Esophagus muscularis mucosa (tissue), 4 donors: Measurements from ENCODE around the gene FXYD2. TPM values are rescaled to one million over a fixed set of nuclear protein-coding genes. Genes with fewer than 3 reads are reported as not detected.

Experiments used
- DNase-seq: peaks from one replicate; pipeline ENCODE4 v3.0.0-alpha.2; 2017; ENCODE audit errors: extremely low spot score
- H3K27ac ChIP-seq, 4 donors: fragments of 200-600 bp; sonication (generic); replicated peaks in 1 of 4; 1 replicate in 3 of 4; 2 replicates in 1 of 4; pipeline ENCODE4 v1.5.1; 2016 to 2019; ENCODE audit warnings: mild to moderate bottlenecking in 1 of 4
- H3K27me3 ChIP-seq, 4 donors: fragments of 200-600 bp; sonication (generic); one replicate each; pipeline versions ENCODE4 v1.5.1 to v1.6.0; 2016 to 2019
- H3K36me3 ChIP-seq, 4 donors: fragments of 200-600 bp; sonication (generic); one replicate each; pipeline ENCODE4 v1.5.1; 2016 to 2019
- H3K4me1 ChIP-seq, 4 donors: fragments of 200-600 bp; sonication (generic); one replicate each; pipeline ENCODE4 v1.5.1; 2016 to 2019
- H3K4me3 ChIP-seq, 4 donors: fragments of 200-600 bp; sonication (generic); 1 replicate in 2 of 4; 2 replicates in 2 of 4; pipeline ENCODE4 v1.5.1; 2016 to 2019; ENCODE audit warnings: mild to moderate bottlenecking in 4 of 4, moderate library complexity in 1 of 4
- H3K9me3 ChIP-seq, 4 donors: fragments of 200-600 bp; sonication (generic); 1 replicate in 3 of 4; 2 replicates in 1 of 4; pipeline ENCODE4 v1.5.1; 2016 to 2019
- CTCF ChIP-seq, 3 experiments: fragments of 200-600 bp in 2 of 3; fragments of 450-650 bp in 1 of 3; sonication (generic) in 2 of 3; IDR thresholded peaks; one replicate each; pipeline ENCODE4 v1.5.1; 2017 to 2019; ENCODE audit warnings: antibody characterized with exemption in 3 of 3, mild to moderate bottlenecking in 2 of 3, moderate library complexity in 1 of 3
- EP300 ChIP-seq: sonication (generic); formaldehyde crosslinking; IDR thresholded peaks from one replicate; pipeline ENCODE4 v1.6.1; 2017; ENCODE audit warnings: antibody characterized with exemption
- POLR2A ChIP-seq: fragments of 450-650 bp; IDR thresholded peaks from one replicate; pipeline ENCODE4 v1.6.1; 2017; ENCODE audit warnings: antibody characterized with exemption, moderate library complexity, mild to moderate bottlenecking, low read depth
- POLR2AphosphoS5 ChIP-seq, 2 donors: sonication (generic); formaldehyde crosslinking; IDR thresholded peaks; one replicate each; pipeline ENCODE4 v1.6.1; 2017; ENCODE audit warnings: antibody characterized with exemption in 2 of 2
- WGBS: methylation state at CpG from one replicate; pipeline ENCODE4 v1.1.5; 2018; 5-methylcytosine and 5-hydroxymethylcytosine counted together
- intact Hi-C: fragments of 100-400 bp; cut with DNase I; formaldehyde crosslinking; loops from one replicate; pipeline ENCODE4 v1.15.1; 2023
- total RNA-seq, 4 donors: library from RNA; depleted of rRNA; stranded (reverse); fragments of >200 nt; gene quantifications; one replicate each; pipeline versions ENCODE4 v1.1.0 to v1.2.1, GENCODE V29; 2016

Gene FXYD2
- total RNA-seq, 4 donors from 2014 or later: 0.52 to 5.8 (median 3.7) TPM

GRCh38 chr11:117833401-117833891, 8.9 kb upstream of the FXYD2 start:
- DNase-seq: no peak
- peaks cover 8 to 39% (median 29%) of the 10 kb centered on the region in 4 donors for H3K4me1 ChIP-seq
- no peak overlapping the region for H3K4me3 ChIP-seq
- H3K27me3 ChIP-seq: peaks cover 0 to 42% (median 0%) of the 10 kb centered on the region in 4 donors
- intact Hi-C loops: no loop called here
- H3K27ac ChIP-seq: no peak overlapping the region
- no peaks in the 10 kb centered on the region for H3K9me3 ChIP-seq
- WGBS: 65% methylated on average over 6 of the region's 7 CpGs
- no peak for TF ChIP-seq POLR2AphosphoS5 (IDR thresholded peaks at IDR 0.05)
- no peak for TF ChIP-seq CTCF (IDR thresholded peaks at IDR 0.05)
- TF ChIP-seq EP300: no peak
- no peak for TF ChIP-seq POLR2A
- H3K36me3 ChIP-seq: peaks cover 0 to 13% (median 12%) of the 10 kb centered on the region in 4 donors

- no peaks in the 10 kb centered on the region for H3K9me3 ChIP-seq
- DNase-seq: no peak
- peaks cover 11 to 48% (median 33%) of the 10 kb centered on the region in 4 donors for H3K4me1 ChIP-seq
- WGBS: 94% methylated on average over 8 of the region's 8 CpGs
- intact Hi-C loops: no loop called here
- H3K4me3 ChIP-seq: no peak overlapping the region
- peaks cover 0 to 52% (median 0%) of the 10 kb centered on the region in 4 donors for H3K27me3 ChIP-seq
- peaks cover 0 to 5% (median 3%) of the 10 kb centered on the region in 4 donors for H3K36me3 ChIP-seq
- TF ChIP-seq POLR2A (no peak), EP300 (no peak), CTCF (IDR thresholded peaks at IDR 0.05) (no peak), POLR2AphosphoS5 (IDR thresholded peaks at IDR 0.05) (no peak)
- H3K27ac ChIP-seq: no peak overlapping the region
Measured at GRCh38 chr11:117832511-117832910, 8.0 kb upstream of the FXYD2 start.

- Histone ChIP-seq H3K9me3 (no peaks in the 10 kb centered on the region), H3K27ac (no peak overlapping the region), H3K27me3 (peaks cover 0 to 53% (median 0%) of the 10 kb centered on the region in 4 donors), H3K4me1 (peaks cover 11 to 50% (median 33%) of the 10 kb centered on the region in 4 donors), H3K36me3 (no peaks in the 10 kb centered on the region), H3K4me3 (no peak overlapping the region)
- TF ChIP-seq EP300: no peak
- no peak for TF ChIP-seq CTCF (IDR thresholded peaks at IDR 0.05)
- TF ChIP-seq POLR2AphosphoS5 (IDR thresholded peaks at IDR 0.05): no peak
- no peak for TF ChIP-seq POLR2A
- WGBS: 81% methylated on average over 5 of the region's 7 CpGs
- no peak for DNase-seq
- intact Hi-C loops: no loop called here
Measured at GRCh38 chr11:117831661-117832415, 7.3 kb upstream of the FXYD2 start.

- no peaks in the 10 kb centered on the region for H3K36me3 ChIP-seq
- no peak for DNase-seq
- TF ChIP-seq POLR2A: no peak
- TF ChIP-seq EP300: no peak
- no peak for TF ChIP-seq POLR2AphosphoS5 (IDR thresholded peaks at IDR 0.05)
- no peak for TF ChIP-seq CTCF (IDR thresholded peaks at IDR 0.05)
- peaks cover 0 to 56% (median 0%) of the 10 kb centered on the region in 4 donors for H3K27me3 ChIP-seq
- H3K4me3 ChIP-seq: no peak overlapping the region
- H3K9me3 ChIP-seq: no peaks in the 10 kb centered on the region
- intact Hi-C loops: no loop called here
- WGBS: 58% methylated on average over 6 of the region's 6 CpGs
- H3K27ac ChIP-seq: no peak overlapping the region
- H3K4me1 ChIP-seq: peaks cover 11 to 52% (median 33%) of the 10 kb centered on the region in 4 donors
Measured at GRCh38 chr11:117830674-117831351, 6.3 kb upstream of the FXYD2 start.
